HG03575 (cell line): Measurements from ENCODE around the gene ZNF526.

Experiments
- ATAC-seq: cut with Tn5 transposase; IDR thresholded peaks from one replicate; pipeline ENCODE4 v1.9.1; 2021; ENCODE audit not compliant: unreplicated experiment, insufficient number of reproducible peaks, low FRiP score; ENCODE audit errors: extremely low read depth

Gene ZNF526, protein sequence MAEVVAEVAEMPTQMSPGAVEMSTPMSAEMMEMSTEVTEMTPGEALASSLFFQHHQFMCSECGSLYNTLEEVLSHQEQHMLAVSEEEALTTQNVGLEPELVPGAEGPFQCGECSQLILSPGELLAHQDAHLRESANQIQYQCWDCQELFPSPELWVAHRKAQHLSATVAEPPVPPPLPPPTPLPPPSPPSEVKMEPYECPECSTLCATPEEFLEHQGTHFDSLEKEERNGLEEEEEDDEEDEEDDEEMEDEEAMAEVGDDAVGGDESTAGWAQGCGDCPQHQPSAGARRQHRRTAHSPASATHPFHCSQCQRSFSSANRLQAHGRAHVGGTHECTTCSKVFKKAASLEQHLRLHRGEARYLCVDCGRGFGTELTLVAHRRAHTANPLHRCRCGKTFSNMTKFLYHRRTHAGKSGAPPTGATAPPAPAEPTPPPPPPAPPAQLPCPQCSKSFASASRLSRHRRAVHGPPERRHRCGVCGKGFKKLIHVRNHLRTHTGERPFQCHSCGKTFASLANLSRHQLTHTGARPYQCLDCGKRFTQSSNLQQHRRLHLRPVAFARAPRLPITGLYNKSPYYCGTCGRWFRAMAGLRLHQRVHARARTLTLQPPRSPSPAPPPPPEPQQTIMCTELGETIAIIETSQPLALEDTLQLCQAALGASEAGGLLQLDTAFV

DNA sequence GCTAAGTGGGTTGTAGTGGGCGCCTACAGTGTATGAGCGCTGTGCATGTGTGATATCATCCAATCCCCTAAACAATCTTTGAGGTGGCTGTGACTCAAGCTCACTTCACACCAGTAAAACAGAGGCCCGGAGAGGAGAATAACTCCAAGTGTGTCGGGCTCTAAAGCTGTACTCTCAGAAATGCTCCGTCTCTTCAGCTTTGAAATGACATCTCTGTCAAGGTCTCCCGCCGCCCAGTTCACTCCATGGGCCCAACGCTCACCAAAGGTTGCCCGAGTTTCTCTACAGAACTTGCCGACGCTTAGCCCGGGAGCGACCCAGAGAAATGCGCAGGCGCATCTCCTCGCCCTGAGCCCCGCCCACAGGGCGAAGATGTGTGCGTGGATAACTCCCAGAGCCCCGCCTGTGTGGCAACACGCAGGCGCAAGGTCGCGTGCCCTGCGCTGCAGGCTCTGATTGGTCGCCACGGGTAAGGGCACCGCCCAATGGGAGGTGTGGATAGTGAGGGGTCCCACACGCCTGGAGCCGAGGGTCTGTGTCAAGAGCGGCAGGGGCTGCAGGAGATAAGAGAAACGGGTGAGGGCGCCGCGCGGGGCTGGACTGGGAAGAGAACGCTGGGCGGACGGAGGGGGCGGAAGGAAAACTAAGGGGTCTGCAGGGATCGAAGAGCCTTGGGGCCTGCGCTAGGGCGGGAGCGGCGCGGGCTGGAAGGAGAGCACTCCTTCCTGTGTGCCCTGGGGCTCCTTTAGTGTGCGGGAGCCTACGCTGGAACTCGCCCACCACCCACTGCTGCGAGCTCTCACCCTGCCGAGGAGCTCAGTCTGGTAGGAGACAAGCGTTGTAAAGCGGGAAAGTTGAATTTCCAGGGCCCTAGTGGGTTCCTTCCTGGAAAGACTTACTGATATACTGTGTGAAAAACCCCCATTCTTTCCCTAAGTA is at the start of gene ZNF526:
ZNF526 (plus strand) TSS at position 501 of the 939 bp plus-strand sequence. CDS start 4,092 bp downstream, outside the sequence.
- ATAC-seq = no peak

DNA sequence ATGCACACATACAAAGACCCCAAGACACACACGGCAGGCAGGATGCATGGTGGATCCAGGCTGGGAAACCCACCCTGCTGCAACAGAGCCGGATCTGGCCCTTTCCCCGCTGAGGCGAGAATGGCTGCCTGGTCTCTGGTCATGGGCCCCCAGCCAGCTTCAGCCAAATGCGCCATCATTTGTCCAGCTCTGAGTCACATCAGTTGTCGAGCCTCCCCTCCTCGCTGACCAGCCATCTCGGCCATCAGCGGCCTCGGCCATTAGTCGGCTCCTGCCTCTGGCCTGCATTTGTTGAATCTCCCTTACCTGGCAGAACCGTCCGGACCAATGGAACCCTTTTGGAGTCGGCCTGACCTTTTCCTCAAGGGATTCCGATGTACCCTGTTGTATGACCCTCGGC is 49.4 kb upstream of the ZNF526 start:
- ATAC-seq = no peak

GRCh38 chr19:42172261-42172660 is 47.9 kb upstream of the ZNF526 start:
- no peak for ATAC-seq

DNA sequence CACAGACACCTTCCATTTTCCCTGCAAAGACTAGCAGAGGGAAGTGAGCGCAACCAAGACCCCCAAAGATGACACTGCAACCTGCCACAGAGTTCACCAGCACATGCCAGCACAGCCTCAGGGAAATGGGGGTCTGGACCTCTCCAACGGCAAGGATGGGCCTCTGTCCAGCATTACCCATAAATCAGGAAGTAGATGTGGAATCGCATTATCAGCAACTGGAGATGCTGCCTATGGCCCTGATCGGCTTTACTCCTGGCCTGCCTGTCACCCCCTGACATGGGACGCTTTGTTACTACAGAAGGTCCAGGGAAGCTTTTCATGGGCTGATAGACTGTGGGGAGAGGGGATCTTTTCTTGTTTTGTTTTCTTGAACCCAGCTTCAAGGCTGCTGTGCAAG is 46.4 kb upstream of the ZNF526 start:
- ATAC-seq = no peak

- no peak for ATAC-seq
Measured at GRCh38 chr19:42174188-42174587, 45.9 kb upstream of the ZNF526 start.

DNA sequence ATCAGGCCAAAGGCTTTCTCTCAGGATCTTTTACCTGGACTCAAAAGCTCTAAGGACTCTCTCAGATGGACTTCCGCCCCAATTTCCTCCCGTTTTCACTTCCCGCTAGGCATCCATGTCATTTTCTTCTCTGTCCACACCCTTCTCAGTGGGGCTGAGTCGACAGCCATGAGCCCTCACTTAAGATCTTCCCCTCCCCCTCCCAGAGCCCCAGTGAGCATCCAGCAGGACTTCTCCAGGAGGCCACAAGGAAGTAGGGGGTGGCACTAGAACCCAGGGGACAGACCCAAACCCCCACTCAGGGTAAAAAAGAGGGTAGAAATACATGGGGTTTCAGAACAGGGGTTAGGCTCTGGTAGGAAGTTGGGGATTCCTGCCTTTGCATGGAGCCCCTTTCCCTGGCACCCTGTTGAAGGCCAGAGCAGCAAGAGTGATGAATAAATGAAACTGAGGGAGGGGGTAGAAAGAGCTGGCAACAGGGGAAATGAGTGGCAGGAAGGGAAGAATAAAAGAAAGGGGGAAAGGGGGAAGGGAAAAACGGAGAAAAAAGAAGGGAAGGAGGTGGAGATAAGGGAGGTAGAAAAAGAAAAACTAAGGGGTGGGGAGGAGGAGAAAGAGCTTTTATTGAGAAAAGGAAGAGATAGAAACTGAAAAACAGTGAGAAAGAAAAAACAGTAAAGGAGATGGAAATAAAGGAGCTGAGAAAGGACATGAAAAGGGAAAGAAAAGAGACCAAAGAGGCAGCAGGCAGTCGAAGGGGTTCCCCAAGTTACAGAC is 45.0 kb upstream of the ZNF526 start:
- ATAC-seq = no peak

- no peak for ATAC-seq
Measured at GRCh38 chr19:42175952-42176648, 44.0 kb upstream of the ZNF526 start.

GRCh38 chr19:42176649-42176989 is 43.5 kb upstream of the ZNF526 start:
- ATAC-seq = no peak

- no peak for ATAC-seq
Measured at GRCh38 chr19:42176990-42177685, 43.0 kb upstream of the ZNF526 start.

GRCh38 chr19:42177686-42178019 is 42.5 kb upstream of the ZNF526 start:
- no peak for ATAC-seq

GRCh38 chr19:42178791-42179674 is 41.1 kb upstream of the ZNF526 start:
- no peak for ATAC-seq

GRCh38 chr19:42184401-42184861 is 35.7 kb upstream of the ZNF526 start:
- no peak for ATAC-seq

DNA sequence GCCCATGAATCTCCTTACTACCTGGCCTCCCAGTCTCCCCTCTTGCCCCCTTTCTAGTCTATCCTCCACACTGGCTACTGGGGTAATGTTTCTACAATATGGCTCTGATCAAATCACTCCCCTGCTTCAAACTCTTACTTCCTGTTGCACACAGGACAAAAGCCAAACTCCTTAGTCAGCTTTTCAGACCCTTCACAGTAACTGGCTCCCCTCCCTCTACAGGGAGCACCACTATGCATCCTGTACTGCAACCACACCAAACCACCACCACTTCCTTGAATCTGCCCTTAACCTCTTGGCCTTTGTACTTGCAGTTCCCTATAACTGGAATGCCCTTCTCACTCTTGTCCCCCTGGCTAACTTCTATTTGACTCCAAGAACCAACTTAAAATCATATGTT is 34.8 kb upstream of the ZNF526 start:
- no peak for ATAC-seq

GRCh38 chr19:42188665-42189064 is 31.4 kb upstream of the ZNF526 start:
- ATAC-seq = no peak

GRCh38 chr19:42189133-42189532 is 31.0 kb upstream of the ZNF526 start:
- ATAC-seq = no peak

GRCh38 chr19:42191330-42191729 is 28.8 kb upstream of the ZNF526 start:
- ATAC-seq = no peak

GRCh38 chr19:42191855-42192254 is 28.3 kb upstream of the ZNF526 start:
- no peak for ATAC-seq
